ENCODE results near the gene CAPN15. TPM values are rescaled to one million over a fixed set of nuclear protein-coding genes. Genes with fewer than 3 reads are reported as not detected.
A peak's percentile ranks its signal among the peaks of the same experiment; 100 is the strongest.

Gene CAPN15
- polyA plus RNA-seq, 3 donors = 3.4 to 42.6 (median 3.9) TPM

- peaks cover 0 to 14% of the 10 kb centered on the region in 2 donors for H3K4me1 ChIP-seq (ENCODE audit: control insufficient read depth in 1 of 2, insufficient read depth in 2 of 2, low read length in 2 of 2)
- H4K20me1 ChIP-seq (ENCODE audit: insufficient read depth, low read length) = peaks cover 81% of the 10 kb centered on the region
- intact Hi-C loops (cut with micrococcal nuclease) = no loop called here
- Mint-ChIP-seq H3K27ac (no peak overlapping the region), H3K27me3 (ENCODE audit: low read depth in 3 of 3) (no peaks in the 10 kb centered on the region), H3K36me3 (peaks cover 7 to 17% of the 10 kb centered on the region in 2 donors), H3K4me3 (no peak overlapping the region), H3K9me3 (no peaks in the 10 kb centered on the region), H3K4me1 (no peaks in the 10 kb centered on the region)
- no peak overlapping the region for H3K27ac ChIP-seq (ENCODE audit: low read depth in 1 of 2, low read length in 2 of 2)
- H3K9me3 ChIP-seq (replicated peaks in 1 of 2; ENCODE audit: control insufficient read depth in 1 of 2, insufficient read depth in 1 of 2, low read length in 2 of 2) = no peaks in the 10 kb centered on the region
- TF ChIP-seq CTCF (IDR thresholded peaks at IDR 0.05) = no peak
- no peak overlapping the region for H3K9ac ChIP-seq (ENCODE audit: insufficient read depth, low read length, poor library complexity, severe bottlenecking)
- H3K4me2 ChIP-seq (replicated peaks; ENCODE audit: extremely low read depth, low read length, poor library complexity, severe bottlenecking) = no peak overlapping the region
- no peak overlapping the region for H3K4me3 ChIP-seq (replicated peaks in 1 of 3; ENCODE audit: low read depth in 2 of 3, low read length in 3 of 3)
- peaks cover 22 to 30% of the 10 kb centered on the region in 2 donors for H3K36me3 ChIP-seq (replicated peaks in 1 of 2; ENCODE audit: control insufficient read depth in 1 of 2, insufficient read depth in 2 of 2, low read length in 2 of 2)
- no peaks in the 10 kb centered on the region for H3K27me3 ChIP-seq (ENCODE audit: control insufficient read depth in 2 of 2, insufficient read depth in 2 of 2, low read length in 2 of 2)
- WGBS (ENCODE audit: insufficient coverage) = 97% methylated on average over 17 of the region's 46 CpGs
- peaks cover 33% of the 10 kb centered on the region for H3K79me2 ChIP-seq (ENCODE audit: insufficient read depth, low read length)
- no peak for DNase-seq
- no peak overlapping the region for H2AFZ ChIP-seq (ENCODE audit: insufficient read depth, low read depth, low read length, poor library complexity, severe bottlenecking)
Observed at GRCh38 chr16:544517-544916, 17.0 kb downstream of the CAPN15 start.

GRCh38 chr16:546909-547770, 19.6 kb downstream of the CAPN15 start:
- 52% methylated on average over 60 of the region's 60 CpGs for WGBS (ENCODE audit: insufficient coverage)
- no peak overlapping the region for H3K27ac Mint-ChIP-seq
- peaks cover 15% of the 10 kb centered on the region for H3K79me2 ChIP-seq (ENCODE audit: insufficient read depth, low read length)

More at GRCh38 chr16:546909-547770, 19.6 kb downstream of the CAPN15 start:
- no peaks in the 10 kb centered on the region for H3K27me3 Mint-ChIP-seq (ENCODE audit: low read depth in 3 of 3)
- peak; percentile 50 to 57 (median 54) for DNase-seq
- H2AFZ ChIP-seq (ENCODE audit: insufficient read depth, low read depth, low read length, poor library complexity, severe bottlenecking) = no peak overlapping the region
- no peaks in the 10 kb centered on the region for H3K27me3 ChIP-seq (ENCODE audit: control insufficient read depth in 2 of 2, insufficient read depth in 2 of 2, low read length in 2 of 2)
- no peaks in the 10 kb centered on the region for H3K9me3 Mint-ChIP-seq
- H3K9me3 ChIP-seq (replicated peaks in 1 of 2; ENCODE audit: control insufficient read depth in 1 of 2, insufficient read depth in 1 of 2, low read length in 2 of 2) = no peaks in the 10 kb centered on the region
- H3K4me1 ChIP-seq (ENCODE audit: control insufficient read depth in 1 of 2, insufficient read depth in 2 of 2, low read length in 2 of 2) = peaks cover 0 to 14% of the 10 kb centered on the region in 2 donors
- intact Hi-C loops (cut with micrococcal nuclease) = no loop called here
- TF ChIP-seq CTCF (IDR thresholded peaks at IDR 0.05) = peak; percentile 51
- peaks cover 28 to 40% of the 10 kb centered on the region in 2 donors for H3K36me3 ChIP-seq (replicated peaks in 1 of 2; ENCODE audit: control insufficient read depth in 1 of 2, insufficient read depth in 2 of 2, low read length in 2 of 2)
- H3K36me3 Mint-ChIP-seq = peaks cover 11 to 22% of the 10 kb centered on the region in 2 donors
- no peak overlapping the region for H3K4me3 ChIP-seq (replicated peaks in 1 of 3; ENCODE audit: low read depth in 2 of 3, low read length in 3 of 3)
- no peaks in the 10 kb centered on the region for H3K4me1 Mint-ChIP-seq
- peak overlapping the region; percentile 29 for H3K4me2 ChIP-seq (replicated peaks; ENCODE audit: extremely low read depth, low read length, poor library complexity, severe bottlenecking)
- no peak overlapping the region for H3K4me3 Mint-ChIP-seq
- H4K20me1 ChIP-seq (ENCODE audit: insufficient read depth, low read length) = peaks cover 55% of the 10 kb centered on the region
- no peak overlapping the region for H3K9ac ChIP-seq (ENCODE audit: insufficient read depth, low read length, poor library complexity, severe bottlenecking)
- no peak overlapping the region for H3K27ac ChIP-seq (ENCODE audit: low read depth in 1 of 2, low read length in 2 of 2)

Measured in CD14-positive monocyte (primary cell).